ENCODE data around the gene TRIAP1.

Gene TRIAP1

DNA sequence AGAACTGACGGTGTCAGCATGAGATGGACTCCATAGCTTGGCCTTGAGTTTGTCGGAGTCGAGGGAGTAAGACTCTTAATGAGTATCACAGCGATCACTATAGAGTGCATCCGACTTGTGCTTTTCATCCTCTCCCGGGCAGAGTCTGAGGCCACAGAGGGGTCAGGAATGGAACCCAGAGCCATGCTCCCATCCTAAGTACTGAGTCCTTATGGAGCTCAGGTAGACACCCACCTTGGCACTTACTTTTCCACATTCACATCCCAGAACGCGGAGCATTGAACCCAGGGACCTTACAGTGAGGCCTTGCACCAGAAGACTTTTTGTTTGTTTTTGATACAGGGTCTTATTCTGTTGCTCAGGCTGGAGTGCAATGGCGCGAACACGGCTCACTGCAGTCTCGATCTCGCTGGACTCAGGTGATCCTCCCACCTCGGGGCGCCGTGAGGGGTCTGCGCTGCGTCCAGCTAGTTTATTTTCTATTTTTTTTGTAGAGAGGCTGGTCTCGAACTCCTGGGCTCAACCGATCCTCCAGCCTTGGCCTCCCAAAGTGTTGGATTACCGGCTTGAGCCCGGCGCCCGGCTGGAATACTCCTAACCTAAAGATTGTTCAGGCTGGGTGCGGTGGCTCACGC is 24.1 kb upstream of the TRIAP1 start:
- no peaks in the 10 kb centered on the region for H3K9me3 Mint-ChIP-seq

GRCh38 chr12:120469450-120470149 is 23.4 kb upstream of the TRIAP1 start, which contains the start of gene SRSF9:
SRSF9 (minus strand) TSS chr12:120469748; CDS start chr12:120469609, 139 bp downstream.
- H3K27me3 Mint-ChIP-seq (ENCODE audit: low read depth) = no peaks in the 10 kb centered on the region
- H3K27ac Mint-ChIP-seq = peak within 1 kb of the TSS; percentile 86 to 91 (median 88)
- TF ChIP-seq, protein P1, sequence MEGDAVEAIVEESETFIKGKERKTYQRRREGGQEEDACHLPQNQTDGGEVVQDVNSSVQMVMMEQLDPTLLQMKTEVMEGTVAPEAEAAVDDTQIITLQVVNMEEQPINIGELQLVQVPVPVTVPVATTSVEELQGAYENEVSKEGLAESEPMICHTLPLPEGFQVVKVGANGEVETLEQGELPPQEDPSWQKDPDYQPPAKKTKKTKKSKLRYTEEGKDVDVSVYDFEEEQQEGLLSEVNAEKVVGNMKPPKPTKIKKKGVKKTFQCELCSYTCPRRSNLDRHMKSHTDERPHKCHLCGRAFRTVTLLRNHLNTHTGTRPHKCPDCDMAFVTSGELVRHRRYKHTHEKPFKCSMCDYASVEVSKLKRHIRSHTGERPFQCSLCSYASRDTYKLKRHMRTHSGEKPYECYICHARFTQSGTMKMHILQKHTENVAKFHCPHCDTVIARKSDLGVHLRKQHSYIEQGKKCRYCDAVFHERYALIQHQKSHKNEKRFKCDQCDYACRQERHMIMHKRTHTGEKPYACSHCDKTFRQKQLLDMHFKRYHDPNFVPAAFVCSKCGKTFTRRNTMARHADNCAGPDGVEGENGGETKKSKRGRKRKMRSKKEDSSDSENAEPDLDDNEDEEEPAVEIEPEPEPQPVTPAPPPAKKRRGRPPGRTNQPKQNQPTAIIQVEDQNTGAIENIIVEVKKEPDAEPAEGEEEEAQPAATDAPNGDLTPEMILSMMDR (IDR thresholded peaks at IDR 0.05; ENCODE audit: unreplicated experiment in 3 of 3) = peak; percentile 89 to 93 (median 93)
- peak within 1 kb of the TSS; percentile 91 to 96 (median 93) for H3K4me3 Mint-ChIP-seq
- peaks cover 57% of the 10 kb centered on the region for H3K4me1 Mint-ChIP-seq
- peaks cover 30% of the 10 kb centered on the region for H3K36me3 Mint-ChIP-seq (ENCODE audit: low read depth)
- H3K9me3 Mint-ChIP-seq = no peaks in the 10 kb centered on the region

More for the DNA sequence above, 24.1 kb upstream of the TRIAP1 start:
- Mint-ChIP-seq H3K36me3 (ENCODE audit: low read depth) (peaks cover 23% of the 10 kb centered on the region), H3K4me1 (peaks cover 61% of the 10 kb centered on the region), H3K27ac (peak overlapping the region; percentile 71 to 91 (median 86)), H3K4me3 (peak overlapping the region; percentile 91 to 96 (median 93)), H3K27me3 (ENCODE audit: low read depth) (no peaks in the 10 kb centered on the region)
- TF ChIP-seq, protein P1 (IDR thresholded peaks at IDR 0.05; ENCODE audit: unreplicated experiment in 3 of 3) = no peak

DNA sequence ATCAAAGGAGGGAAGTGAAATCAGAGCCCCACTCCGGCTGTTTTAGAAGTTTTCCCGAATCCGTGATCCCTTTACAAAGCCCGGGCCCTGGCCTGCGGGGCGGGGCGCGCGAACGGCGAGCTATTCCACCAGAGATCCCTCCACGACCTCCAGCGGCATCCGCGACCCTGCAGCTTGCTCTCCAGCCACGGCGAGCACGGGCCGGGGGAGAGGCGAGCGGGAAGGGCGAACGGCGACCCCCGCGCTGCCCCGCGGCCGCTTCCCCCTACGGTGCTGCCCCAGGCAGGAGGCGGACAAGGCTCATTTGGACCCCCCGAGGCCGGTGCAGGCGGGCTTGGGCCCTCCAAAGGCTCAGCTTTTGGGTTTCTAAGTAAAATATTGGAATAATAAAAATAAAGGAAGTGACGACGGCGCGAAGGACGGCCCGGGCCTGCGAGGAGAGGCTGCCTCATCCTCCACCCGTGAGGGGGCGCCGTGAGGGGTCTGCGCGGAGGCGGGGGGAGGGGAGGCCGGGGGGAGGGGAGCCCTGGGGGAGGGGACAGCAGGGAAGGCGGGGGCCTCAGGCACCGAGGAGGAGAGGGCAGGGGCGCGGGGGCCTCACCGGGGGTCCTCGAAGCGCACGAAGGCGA is 22.8 kb upstream of the TRIAP1 start:
- H3K27me3 Mint-ChIP-seq (ENCODE audit: low read depth) = no peaks in the 10 kb centered on the region
- H3K27ac Mint-ChIP-seq = peak overlapping the region; percentile 86 to 88 (median 87)
- H3K4me1 Mint-ChIP-seq = peaks cover 53% of the 10 kb centered on the region
- H3K9me3 Mint-ChIP-seq = no peaks in the 10 kb centered on the region
- TF ChIP-seq, protein P1 (IDR thresholded peaks at IDR 0.05; ENCODE audit: unreplicated experiment in 3 of 3) = no peak
- H3K36me3 Mint-ChIP-seq (ENCODE audit: low read depth) = peaks cover 36% of the 10 kb centered on the region
- peak overlapping the region; percentile 91 to 96 (median 93) for H3K4me3 Mint-ChIP-seq

GRCh38 chr12:120468325-120468820 is 22.2 kb upstream of the TRIAP1 start:
- H3K4me3 Mint-ChIP-seq = peak overlapping the region; percentile 91 to 96 (median 93)
- H3K27me3 Mint-ChIP-seq (ENCODE audit: low read depth) = no peaks in the 10 kb centered on the region
- peaks cover 50% of the 10 kb centered on the region for H3K4me1 Mint-ChIP-seq
- no peaks in the 10 kb centered on the region for H3K9me3 Mint-ChIP-seq
- TF ChIP-seq, protein P1 (IDR thresholded peaks at IDR 0.05; ENCODE audit: unreplicated experiment in 3 of 3) = no peak
- peaks cover 42% of the 10 kb centered on the region for H3K36me3 Mint-ChIP-seq (ENCODE audit: low read depth)
- H3K27ac Mint-ChIP-seq = peak overlapping the region; percentile 86 to 88 (median 87)

- TF ChIP-seq, protein P1 (IDR thresholded peaks at IDR 0.05; ENCODE audit: unreplicated experiment in 3 of 3) = no peak
- peaks cover 51% of the 10 kb centered on the region for H3K36me3 Mint-ChIP-seq (ENCODE audit: low read depth)
- H3K4me3 Mint-ChIP-seq = peak overlapping the region; percentile 91 to 96 (median 93)
- peaks cover 42% of the 10 kb centered on the region for H3K4me1 Mint-ChIP-seq
- H3K27ac Mint-ChIP-seq = peak overlapping the region; percentile 56 to 88 (median 86)
- no peaks in the 10 kb centered on the region for H3K9me3 Mint-ChIP-seq
- no peaks in the 10 kb centered on the region for H3K27me3 Mint-ChIP-seq (ENCODE audit: low read depth)
Measured at GRCh38 chr12:120467439-120467838, 21.3 kb upstream of the TRIAP1 start.

All from nephron (organoid).